Suprapubic skin (tissue), 4 donors: ENCODE measurements around the gene FHIP1A. TPM values are rescaled to one million over a fixed set of nuclear protein-coding genes. Genes with fewer than 3 reads are reported as not detected.

Source experiments
- DNase-seq, 2 donors: peaks; one replicate each; pipeline ENCODE4 v3.0.0-alpha.2; 2019; ENCODE audit warnings: low spot score in 2 of 2
- H3K27ac ChIP-seq: fragments of 200-600 bp; sonication (generic); one replicate; pipeline ENCODE4 v1.5.1; 2019
- H3K27me3 ChIP-seq: fragments of 200-600 bp; sonication (generic); one replicate; pipeline ENCODE4 v1.5.1; 2019
- H3K36me3 ChIP-seq: fragments of 200-600 bp; sonication (generic); one replicate; pipeline ENCODE4 v1.5.1; 2019
- H3K4me1 ChIP-seq: fragments of 200-600 bp; sonication (generic); one replicate; pipeline ENCODE4 v1.5.1; 2019
- H3K4me3 ChIP-seq: fragments of 200-600 bp; sonication (generic); one replicate; pipeline ENCODE4 v1.5.1; 2019; ENCODE audit warnings: mild to moderate bottlenecking
- H3K9me3 ChIP-seq: fragments of 200-600 bp; sonication (generic); one replicate; pipeline ENCODE4 v1.5.1; 2019
- EP300 ChIP-seq: sonication (generic); formaldehyde crosslinking; IDR thresholded peaks from one replicate; pipeline ENCODE4 v1.6.1; 2017; ENCODE audit warnings: antibody characterized with exemption
- POLR2A ChIP-seq, 2 donors: fragments of 450-650 bp; IDR thresholded peaks; one replicate each; pipeline ENCODE4 v1.6.1; 2017; ENCODE audit warnings: antibody characterized with exemption in 2 of 2, mild to moderate bottlenecking in 2 of 2, moderate library complexity in 2 of 2
- POLR2AphosphoS5 ChIP-seq, 3 donors: sonication (generic); formaldehyde crosslinking; IDR thresholded peaks; one replicate each; pipeline ENCODE4 v1.6.1; 2017; ENCODE audit warnings: antibody characterized with exemption in 3 of 3
- WGBS: methylation state at CpG from one replicate; pipeline ENCODE4 v1.1.5; 2018; 5-methylcytosine and 5-hydroxymethylcytosine counted together
- total RNA-seq, 4 donors: library from RNA; depleted of rRNA; stranded (reverse); fragments of >200 nt; gene quantifications; one replicate each; pipeline ENCODE4 v1.1.0, GENCODE V29; 2016
- TF ChIP-seq, protein P1 (sequence below), 2 donors: fragments of 200-600 bp in 1 of 2; fragments of 450-650 bp in 1 of 2; sonication (generic) in 1 of 2; IDR thresholded peaks; one replicate each; pipeline ENCODE4 v1.5.1; 2016 to 2019; ENCODE audit warnings: antibody characterized with exemption in 2 of 2, mild to moderate bottlenecking in 1 of 2, moderate library complexity in 1 of 2

Gene FHIP1A
- total RNA-seq, 4 donors from 2014 or later: 90.3 to 105 (median 101) TPM

- Histone ChIP-seq H3K36me3 (no peaks in the 10 kb centered on the region), H3K27me3 (no peaks in the 10 kb centered on the region), H3K4me3 (no peak overlapping the region), H3K9me3 (no peaks in the 10 kb centered on the region), H3K27ac (no peak overlapping the region), H3K4me1 (peaks cover 10% of the 10 kb centered on the region)
- DNase-seq: no peak
- TF ChIP-seq POLR2A (IDR thresholded peaks at IDR 0.05): no peak
- TF ChIP-seq EP300: no peak
- TF ChIP-seq, protein P1, sequence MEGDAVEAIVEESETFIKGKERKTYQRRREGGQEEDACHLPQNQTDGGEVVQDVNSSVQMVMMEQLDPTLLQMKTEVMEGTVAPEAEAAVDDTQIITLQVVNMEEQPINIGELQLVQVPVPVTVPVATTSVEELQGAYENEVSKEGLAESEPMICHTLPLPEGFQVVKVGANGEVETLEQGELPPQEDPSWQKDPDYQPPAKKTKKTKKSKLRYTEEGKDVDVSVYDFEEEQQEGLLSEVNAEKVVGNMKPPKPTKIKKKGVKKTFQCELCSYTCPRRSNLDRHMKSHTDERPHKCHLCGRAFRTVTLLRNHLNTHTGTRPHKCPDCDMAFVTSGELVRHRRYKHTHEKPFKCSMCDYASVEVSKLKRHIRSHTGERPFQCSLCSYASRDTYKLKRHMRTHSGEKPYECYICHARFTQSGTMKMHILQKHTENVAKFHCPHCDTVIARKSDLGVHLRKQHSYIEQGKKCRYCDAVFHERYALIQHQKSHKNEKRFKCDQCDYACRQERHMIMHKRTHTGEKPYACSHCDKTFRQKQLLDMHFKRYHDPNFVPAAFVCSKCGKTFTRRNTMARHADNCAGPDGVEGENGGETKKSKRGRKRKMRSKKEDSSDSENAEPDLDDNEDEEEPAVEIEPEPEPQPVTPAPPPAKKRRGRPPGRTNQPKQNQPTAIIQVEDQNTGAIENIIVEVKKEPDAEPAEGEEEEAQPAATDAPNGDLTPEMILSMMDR (IDR thresholded peaks at IDR 0.05): no peak
- no peak for TF ChIP-seq POLR2AphosphoS5 (IDR thresholded peaks at IDR 0.05)
- 91% methylated on average over 1 of the region's 1 CpG for WGBS
These were observed 18.3 kb downstream of the FHIP1A start for GRCh38 chr4:151427266-151427665.

DNA sequence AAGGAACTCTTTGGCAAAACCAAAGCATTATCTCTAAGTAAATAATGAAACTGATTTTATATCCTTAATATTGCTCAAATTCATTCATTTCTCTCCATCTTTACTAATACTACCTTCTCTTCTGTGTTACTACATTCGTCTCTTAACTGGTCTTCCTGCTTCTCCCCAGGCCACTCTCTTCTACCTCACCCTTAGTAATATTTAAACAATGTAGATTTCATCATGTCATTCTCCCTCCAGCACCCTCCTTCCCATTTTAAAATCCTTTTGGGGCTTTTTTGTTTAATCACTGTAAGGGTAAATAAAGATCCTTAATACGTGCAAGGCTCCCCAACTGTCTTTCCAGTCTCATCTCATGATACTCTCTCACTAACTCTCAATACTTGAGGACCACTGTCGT is 19.4 kb downstream of the FHIP1A start:
- DNase-seq: no peak
- Histone ChIP-seq H3K27me3 (no peaks in the 10 kb centered on the region), H3K4me1 (peaks cover 10% of the 10 kb centered on the region), H3K36me3 (no peaks in the 10 kb centered on the region), H3K27ac (no peak overlapping the region), H3K9me3 (no peaks in the 10 kb centered on the region), H3K4me3 (no peak overlapping the region)
- TF ChIP-seq POLR2AphosphoS5 (IDR thresholded peaks at IDR 0.05) (no peak), EP300 (no peak)
- TF ChIP-seq, protein P1 (IDR thresholded peaks at IDR 0.05): no peak
- WGBS: 85% methylated on average over 3 of the region's 3 CpGs

- H3K36me3 ChIP-seq: no peaks in the 10 kb centered on the region
- no peak overlapping the region for H3K27ac ChIP-seq
- H3K27me3 ChIP-seq: no peaks in the 10 kb centered on the region
- no peak overlapping the region for H3K4me3 ChIP-seq
- DNase-seq: no peak
- TF ChIP-seq, protein P1 (IDR thresholded peaks at IDR 0.05): no peak
- TF ChIP-seq POLR2A (IDR thresholded peaks at IDR 0.05): no peak
- TF ChIP-seq POLR2AphosphoS5 (IDR thresholded peaks at IDR 0.05): no peak
- no peak for TF ChIP-seq EP300
- H3K4me1 ChIP-seq: peaks cover 10% of the 10 kb centered on the region
- H3K9me3 ChIP-seq: no peaks in the 10 kb centered on the region
- 52% methylated on average over 1 of the region's 1 CpG for WGBS
These were observed 21.1 kb downstream of the FHIP1A start for GRCh38 chr4:151429957-151430570.

- Histone ChIP-seq H3K36me3 (no peaks in the 10 kb centered on the region), H3K4me3 (no peak overlapping the region), H3K27ac (no peak overlapping the region), H3K9me3 (no peaks in the 10 kb centered on the region), H3K27me3 (no peaks in the 10 kb centered on the region), H3K4me1 (peaks cover 10% of the 10 kb centered on the region)
- no peak for DNase-seq
- TF ChIP-seq, protein P1 (IDR thresholded peaks at IDR 0.05): no peak
- TF ChIP-seq POLR2AphosphoS5 (IDR thresholded peaks at IDR 0.05): no peak
- no peak for TF ChIP-seq EP300
- no peak for TF ChIP-seq POLR2A (IDR thresholded peaks at IDR 0.05)
- WGBS: 70% methylated on average over 6 of the region's 6 CpGs
These were observed 21.9 kb downstream of the FHIP1A start for GRCh38 chr4:151430740-151431457.

DNA sequence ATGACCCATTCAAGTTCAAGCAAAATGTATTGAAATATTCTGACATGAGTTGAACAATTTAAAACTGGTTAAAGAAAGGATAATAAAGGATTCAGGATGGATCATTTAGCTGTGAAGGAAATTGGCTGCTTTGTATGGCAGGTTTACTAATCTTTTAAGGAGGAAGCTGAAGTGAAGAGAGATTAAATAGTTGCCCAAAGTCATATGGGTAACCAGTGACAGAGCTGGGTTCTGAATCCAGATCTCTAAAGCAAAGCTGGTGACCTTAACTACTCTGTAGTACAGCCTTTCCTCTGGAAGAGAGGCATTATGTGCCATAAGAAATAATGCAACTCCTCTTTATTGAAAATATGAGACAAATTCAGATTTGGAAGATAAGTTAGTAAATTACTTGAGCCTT is 22.8 kb downstream of the FHIP1A start:
- H3K4me1 ChIP-seq: peaks cover 7% of the 10 kb centered on the region
- no peaks in the 10 kb centered on the region for H3K9me3 ChIP-seq
- no peaks in the 10 kb centered on the region for H3K36me3 ChIP-seq
- no peaks in the 10 kb centered on the region for H3K27me3 ChIP-seq
- H3K4me3 ChIP-seq: no peak overlapping the region
- TF ChIP-seq POLR2AphosphoS5 (IDR thresholded peaks at IDR 0.05) (no peak), EP300 (no peak), POLR2A (IDR thresholded peaks at IDR 0.05) (no peak)
- TF ChIP-seq, protein P1 (IDR thresholded peaks at IDR 0.05): no peak
- no peak overlapping the region for H3K27ac ChIP-seq
- no peak for DNase-seq
